GM19397 (cell line): ENCODE data around the gene TMEM200B.
"Not testable (repeated sequence)": the region's sequence is repeated elsewhere in the genome, so short reads cannot be mapped to it uniquely, and the experiment has no call there.

Experiments used
- ATAC-seq: cut with Tn5 transposase; IDR thresholded peaks from one replicate; pipeline ENCODE4 v1.9.1; 2021; ENCODE audit warnings: mild to moderate bottlenecking, moderate library complexity; ENCODE audit not compliant: unreplicated experiment

TMEM200B gene

GRCh38 chr1:29123887-29124365 lies at the start of gene TMEM200B:
TMEM200B (minus strand) TSS chr1:29123903; CDS start chr1:29121828, 2,075 bp downstream.
- ATAC-seq = no peak

GRCh38 chr1:29172415-29172939 lies 48.8 kb upstream of the TMEM200B start:
- ATAC-seq = no peak

- no peak for ATAC-seq
Observed at GRCh38 chr1:29171521-29171920, 47.8 kb upstream of the TMEM200B start.

DNA sequence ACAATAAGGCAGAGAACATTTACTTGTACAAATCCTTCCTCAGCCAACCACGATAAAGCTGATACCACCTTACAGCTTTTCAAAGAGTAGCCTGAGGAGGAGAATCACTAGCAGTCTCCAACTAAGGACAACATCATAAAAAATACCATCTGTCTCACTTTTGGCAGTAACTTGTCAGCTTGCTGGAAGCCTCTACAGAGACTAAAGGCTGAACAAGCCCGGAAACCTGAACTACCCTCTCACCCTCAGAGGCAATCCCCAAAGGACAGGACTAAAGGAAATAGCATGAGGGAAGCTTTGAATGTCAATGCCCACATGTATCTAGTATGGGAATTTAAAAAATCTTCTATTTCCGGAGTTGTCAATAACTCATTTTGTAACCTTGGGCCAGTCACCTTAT lies 47.4 kb upstream of the TMEM200B start:
- ATAC-seq = no peak

DNA sequence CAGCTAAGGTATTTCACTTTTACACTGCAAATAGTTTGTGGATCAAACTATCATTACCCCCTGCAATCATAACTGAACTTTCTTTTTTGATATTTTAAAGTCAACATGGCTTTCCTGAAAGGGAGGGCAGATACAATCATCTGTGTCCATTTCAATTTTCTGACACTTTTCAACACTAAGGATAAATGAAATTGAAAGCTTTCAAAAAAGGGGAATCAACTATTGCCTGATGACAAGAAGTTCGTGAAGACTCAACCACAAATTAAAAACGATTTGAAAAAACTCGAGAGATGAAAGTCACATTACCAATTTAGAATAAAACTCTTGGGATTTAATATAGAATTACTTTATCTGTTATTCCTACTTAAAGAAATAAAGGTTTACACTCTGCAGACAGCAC lies 46.3 kb upstream of the TMEM200B start:
- ATAC-seq = no peak

GRCh38 chr1:29167904-29168303 lies 44.2 kb upstream of the TMEM200B start:
- ATAC-seq = no peak

DNA sequence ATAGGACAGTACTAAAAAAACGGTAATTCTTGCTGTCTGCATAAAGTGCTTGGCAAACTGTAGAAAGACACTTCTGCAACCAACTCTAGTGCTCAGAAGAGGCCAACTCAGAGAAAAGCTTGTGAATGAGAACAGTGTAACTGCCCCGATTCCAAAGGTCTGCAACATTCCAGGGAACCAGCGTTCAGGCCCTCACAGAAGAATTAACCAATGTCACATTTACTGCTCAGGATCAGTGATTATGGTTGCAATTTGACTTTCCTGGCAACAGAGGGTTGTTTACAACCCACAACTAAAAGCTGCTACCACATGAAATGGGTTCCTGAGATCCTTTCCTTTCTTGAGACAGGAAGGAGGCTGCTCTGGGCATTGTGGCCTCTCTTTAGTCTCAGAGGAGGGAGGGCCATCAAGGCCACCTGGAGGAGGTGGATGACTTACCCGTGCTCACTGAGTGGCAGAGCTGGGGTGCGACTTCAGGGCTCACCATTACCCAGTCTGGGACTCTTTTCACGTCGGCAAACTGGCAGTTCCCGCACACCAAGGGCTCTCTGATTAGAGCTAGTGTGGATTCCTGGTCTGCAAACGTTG lies 42.7 kb upstream of the TMEM200B start:
- no peak for ATAC-seq

DNA sequence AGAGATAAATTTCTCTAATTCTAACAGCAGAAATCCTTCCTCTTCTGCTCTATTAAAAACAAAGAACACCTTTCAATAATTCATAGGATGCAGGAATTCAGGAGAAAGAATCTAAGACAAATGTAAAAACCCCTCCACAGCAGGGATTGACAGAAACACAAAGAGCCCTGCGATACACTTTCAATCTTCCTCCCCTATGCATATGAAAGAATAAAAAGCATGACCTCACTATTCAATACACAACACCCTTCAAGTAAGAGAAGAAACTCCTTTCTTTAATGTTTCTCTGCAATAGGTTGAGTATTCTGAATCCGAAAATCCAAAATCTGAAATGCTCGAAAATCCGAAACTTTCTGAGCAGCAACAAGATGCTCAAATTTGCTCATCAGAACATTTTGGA lies 40.9 kb upstream of the TMEM200B start:
- no peak for ATAC-seq

DNA sequence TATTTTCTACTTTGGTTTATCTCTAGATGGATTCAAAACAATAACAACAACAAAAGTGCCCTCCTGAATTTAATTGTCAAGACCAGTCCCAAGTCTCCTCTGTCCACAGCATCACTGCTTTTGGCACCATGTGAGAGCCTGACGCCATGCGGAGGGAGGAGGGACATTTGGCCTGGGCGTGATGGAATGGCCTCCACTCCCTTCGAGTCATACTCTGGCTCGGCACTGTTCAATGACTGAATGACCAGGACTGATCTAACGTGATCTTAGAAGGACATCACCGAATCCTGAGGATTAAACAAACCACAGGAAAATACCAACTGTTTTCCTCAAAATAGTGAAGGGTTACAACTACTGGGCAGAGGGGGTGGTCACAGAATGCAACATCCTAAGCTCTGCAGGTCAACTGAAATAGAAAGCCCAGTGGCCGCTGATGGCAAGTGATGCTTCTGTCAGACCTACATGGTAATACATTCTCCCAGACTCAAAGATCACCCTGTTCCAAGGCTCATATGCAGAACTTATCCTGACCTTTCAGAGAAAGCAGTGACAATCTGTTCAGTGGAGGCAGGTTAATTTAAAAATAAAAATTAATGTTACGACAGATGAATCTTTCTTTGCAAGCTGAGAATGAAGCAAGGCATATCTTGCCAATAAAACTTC lies 38.9 kb upstream of the TMEM200B start:
- no peak for ATAC-seq

- ATAC-seq = no peak
Observed at GRCh38 chr1:29162025-29162424, 38.3 kb upstream of the TMEM200B start.

- ATAC-seq = no peak
Observed at GRCh38 chr1:29159773-29160172, 36.1 kb upstream of the TMEM200B start.

GRCh38 chr1:29157269-29157601 lies 33.5 kb upstream of the TMEM200B start:
- ATAC-seq = no peak

GRCh38 chr1:29156543-29157268 lies 33.0 kb upstream of the TMEM200B start:
- no peak for ATAC-seq

- no peak for ATAC-seq
Observed at GRCh38 chr1:29152046-29152805, 28.5 kb upstream of the TMEM200B start.

DNA sequence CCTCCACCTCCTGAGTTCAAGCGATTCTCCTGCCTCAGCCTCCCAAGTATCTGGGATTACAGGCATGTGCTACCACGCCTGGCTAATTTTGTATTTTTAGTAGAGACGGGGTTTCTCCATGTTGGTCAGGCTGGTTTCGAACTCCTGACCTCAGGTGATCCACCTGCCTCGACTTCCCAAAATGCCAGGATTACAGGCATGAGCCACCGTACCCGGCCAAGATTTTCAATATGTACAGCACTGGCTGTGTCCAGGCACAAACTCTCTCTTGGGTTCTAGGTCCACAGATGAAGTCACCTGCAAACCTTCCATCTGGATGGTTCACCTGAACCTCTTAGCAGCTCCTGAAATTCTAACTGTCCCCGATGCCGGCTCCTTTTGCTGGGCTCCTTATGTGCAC lies 26.6 kb upstream of the TMEM200B start:
- not testable (repeated sequence) for ATAC-seq

- no peak for ATAC-seq
Observed at GRCh38 chr1:29148656-29149491, 25.2 kb upstream of the TMEM200B start.

DNA sequence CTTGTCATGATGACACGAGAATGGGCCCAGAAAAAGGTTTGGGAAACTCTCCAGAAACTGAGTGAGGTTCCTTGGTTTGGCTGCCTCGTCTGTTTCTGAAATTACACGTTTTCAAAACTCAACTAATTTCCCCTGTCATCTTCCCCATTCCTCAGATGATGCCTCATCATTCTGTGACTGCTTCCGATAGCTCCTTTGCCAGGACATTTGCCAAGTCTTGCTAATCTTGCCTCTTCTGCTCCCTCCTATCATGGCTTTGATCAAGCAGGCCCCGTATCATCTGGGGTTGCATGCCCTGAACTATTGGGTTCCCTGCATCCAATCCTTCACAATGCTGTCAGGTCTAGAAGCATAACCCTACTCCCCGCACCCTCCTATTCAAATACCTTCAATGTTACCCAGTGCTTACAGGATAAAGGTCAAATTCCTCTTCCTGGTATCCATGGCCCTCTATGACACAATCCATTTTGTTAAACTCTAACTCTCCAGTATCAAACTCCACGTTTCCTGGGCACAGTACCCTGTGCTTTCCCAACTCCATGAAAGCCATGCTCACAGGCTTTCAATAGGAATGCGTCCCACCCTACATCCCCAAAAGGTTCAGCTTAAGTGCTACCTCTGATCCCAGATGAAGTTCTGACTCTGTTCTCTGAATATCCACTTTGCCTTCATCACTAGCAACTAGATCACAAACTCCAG lies 22.2 kb upstream of the TMEM200B start:
- ATAC-seq = no peak

DNA sequence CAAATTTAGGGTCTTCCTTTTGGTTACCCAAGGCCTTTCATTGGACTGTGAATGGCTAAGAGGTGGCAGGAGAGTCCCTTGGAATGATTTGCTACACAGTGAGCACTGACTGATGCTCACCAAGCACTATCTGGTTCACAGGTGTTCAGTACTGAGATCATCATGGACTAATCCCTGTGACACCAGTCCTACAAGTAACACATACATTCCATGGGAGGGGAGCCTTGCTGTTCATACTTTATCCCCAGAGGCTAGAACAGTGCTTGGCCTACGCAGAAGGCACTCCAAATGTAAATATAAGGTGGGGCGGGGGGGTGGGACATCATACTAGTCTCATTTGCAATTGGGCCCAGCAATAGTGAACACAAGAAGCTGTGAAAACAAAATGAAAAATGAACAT lies 20.5 kb upstream of the TMEM200B start:
- no peak for ATAC-seq

- ATAC-seq = no peak
Observed at GRCh38 chr1:29142714-29143113, 19.0 kb upstream of the TMEM200B start.
